Measurements from ENCODE around the gene PRAMEF5.
"Not testable (repeated sequence)": the region's sequence is repeated elsewhere in the genome, so short reads cannot be mapped to it uniquely, and the experiment has no call there.

The PRAMEF5 gene

DNA sequence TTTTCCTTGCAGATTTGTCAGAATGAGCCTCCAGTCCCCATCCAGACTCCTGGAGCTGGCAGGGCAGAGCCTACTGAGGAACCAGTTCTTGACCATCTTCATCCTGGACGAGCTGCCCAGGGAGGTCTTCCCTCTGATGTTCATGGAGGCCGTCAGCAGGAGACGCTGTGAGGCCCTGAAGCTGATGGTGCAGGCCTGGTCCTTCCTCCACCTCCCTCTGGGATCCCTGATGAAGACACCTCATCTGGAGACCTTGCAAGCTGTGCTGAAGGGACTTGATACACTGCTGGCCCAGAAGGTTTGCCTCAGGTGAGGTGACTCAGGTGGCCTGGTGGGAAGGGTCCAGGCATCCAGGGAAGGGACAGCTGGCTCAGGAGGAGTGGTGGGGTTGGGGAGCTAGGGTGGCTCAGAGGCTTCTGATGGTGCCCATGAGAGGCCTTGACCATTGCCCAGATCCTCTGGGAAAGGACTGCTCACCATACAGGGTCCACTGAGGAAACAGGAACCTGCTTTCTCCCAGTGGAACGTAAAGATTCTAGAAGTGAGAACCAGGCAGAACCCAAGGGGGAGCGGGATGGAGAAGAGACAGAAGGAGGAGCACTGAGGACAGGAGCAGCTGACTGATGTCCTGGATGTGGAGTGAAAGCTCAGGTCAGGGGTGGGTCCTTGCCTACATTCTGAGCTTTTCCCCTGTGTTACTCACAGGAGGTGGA is 8.0 kb upstream of the PRAMEF5 start:
- H3K27ac ChIP-seq, result not testable (repeated sequence)

GRCh38 chr1:13246554-13246871 is 7.5 kb upstream of the PRAMEF5 start:
- not testable (repeated sequence) for H3K27ac ChIP-seq

- not testable (repeated sequence) for H3K27ac ChIP-seq
These were observed 6.9 kb upstream of the PRAMEF5 start for GRCh38 chr1:13247122-13247521.

DNA sequence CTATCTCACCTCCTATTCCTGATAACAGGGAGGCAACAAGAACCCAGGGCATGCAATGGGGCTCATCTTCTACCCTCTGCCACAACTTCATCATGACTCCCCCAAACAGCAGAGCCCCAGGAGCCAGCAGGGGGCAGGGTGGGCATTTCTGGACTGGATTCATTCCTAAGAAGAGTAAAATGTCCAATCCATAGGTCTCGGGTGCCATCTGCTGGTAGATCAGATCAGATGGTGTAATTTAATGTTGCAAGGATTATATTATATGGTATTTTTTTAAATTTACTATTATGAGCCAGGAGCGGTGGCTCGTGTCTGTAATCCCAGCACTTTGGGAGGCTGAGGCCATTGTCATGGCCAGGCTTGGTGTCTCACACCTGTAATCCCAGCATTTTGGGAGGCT is 11.1 kb downstream of the PRAMEF5 start:
- not testable (repeated sequence) for H3K27ac ChIP-seq

DNA sequence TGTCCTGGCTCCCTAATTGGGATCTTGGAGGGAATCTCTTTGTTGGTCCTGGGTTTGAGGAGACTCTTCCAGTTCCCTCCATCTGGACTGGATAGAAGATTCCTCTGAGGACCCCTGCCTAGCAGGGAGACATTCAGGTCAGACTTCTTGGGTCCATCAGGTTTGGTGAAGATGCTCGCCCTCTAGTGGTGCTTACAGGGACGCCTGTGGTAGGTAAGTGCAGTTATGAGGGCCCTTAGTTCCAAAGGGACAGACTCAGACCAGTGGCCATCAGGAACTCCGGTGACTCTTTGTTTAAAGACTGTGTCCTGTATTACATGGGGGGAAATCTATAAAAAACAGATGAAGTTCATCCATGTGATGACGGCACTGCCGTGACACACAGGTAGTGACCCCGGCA is 23.0 kb downstream of the PRAMEF5 start:
- not testable (repeated sequence) for H3K27ac ChIP-seq

DNA sequence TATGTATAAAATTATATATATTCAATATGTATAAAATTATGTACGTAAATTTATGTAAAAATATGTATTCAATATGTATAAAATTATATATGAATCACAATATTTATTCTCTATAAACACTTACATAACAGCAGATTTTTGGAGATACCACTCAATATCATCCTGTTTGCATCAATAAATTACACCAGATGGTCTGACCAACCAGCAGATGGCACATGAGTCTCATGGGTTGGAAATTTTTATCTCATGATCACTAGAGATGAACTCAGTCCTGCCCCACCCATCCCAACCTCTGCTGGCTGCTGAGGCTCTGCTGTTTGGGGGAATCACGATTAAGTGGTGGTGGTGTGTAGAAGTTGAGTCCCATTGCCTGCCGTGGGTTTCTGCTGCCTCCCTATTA is 25.6 kb downstream of the PRAMEF5 start:
- H3K27ac ChIP-seq, result not testable (repeated sequence)

DNA sequence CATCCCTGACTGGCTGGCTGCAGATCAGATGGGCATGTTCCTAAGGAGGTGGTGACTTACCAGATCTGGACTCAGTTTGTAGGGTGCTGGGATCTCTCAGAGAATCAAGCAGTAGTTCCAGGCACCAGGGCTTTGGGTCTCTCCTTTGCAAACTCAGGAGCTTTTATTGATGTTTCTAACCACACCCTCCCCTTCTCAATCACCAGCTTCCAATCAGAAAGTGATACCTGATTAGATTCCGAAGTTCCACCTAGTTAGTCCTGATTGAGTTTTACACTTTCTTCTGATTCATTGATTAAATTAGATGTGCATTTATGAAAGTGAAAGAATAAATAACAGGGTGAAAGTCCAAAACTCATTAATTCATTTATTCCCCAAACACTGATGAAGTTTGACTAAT is 31.0 kb downstream of the PRAMEF5 start, which contains the start of gene PRAMEF8:
Gene PRAMEF8, minus strand, starts transcription at position 101 of the 400 bp plus-strand sequence. CDS start 1,046 bp downstream, outside the sequence.
- H3K27ac ChIP-seq, result not testable (repeated sequence)

GRCh38 chr1:13289030-13289429 is 35.0 kb downstream of the PRAMEF5 start:
- not testable (repeated sequence) for H3K27ac ChIP-seq

DNA sequence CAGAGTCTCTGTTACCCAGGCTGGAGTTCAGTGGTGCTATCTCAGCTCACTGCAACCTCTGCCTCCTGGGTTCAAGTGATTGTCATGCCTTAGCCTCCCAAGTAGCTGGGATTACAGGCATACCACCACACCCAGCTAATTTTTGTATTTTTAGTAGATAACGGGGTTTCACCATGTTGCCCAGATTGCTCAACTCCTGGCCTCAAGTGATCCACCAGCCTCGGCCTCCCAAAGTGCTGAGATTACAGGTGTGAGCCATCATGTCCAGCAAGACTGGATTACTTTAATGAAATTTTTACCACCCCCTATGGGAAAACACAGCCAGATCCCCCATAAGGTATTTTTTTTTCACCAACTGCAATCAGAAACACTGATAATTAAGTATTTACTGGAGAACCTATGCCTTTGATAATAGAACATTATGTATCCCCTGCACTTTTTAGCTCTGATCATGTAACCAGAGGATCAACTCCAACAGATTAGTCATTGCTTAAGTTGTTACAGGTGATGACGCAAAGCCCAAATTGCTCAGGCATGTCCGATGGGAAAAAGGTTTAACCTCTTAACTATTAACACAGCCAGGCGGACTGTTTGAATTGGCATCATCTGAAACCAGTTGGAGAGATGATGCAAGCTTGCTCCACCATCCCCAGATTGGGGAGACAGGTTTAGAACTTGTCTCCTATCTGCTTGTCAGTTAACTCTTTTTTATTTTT is 43.4 kb downstream of the PRAMEF5 start:
- not testable (repeated sequence) for H3K27ac ChIP-seq

- not testable (repeated sequence) for H3K27ac ChIP-seq
These were observed 44.7 kb downstream of the PRAMEF5 start for GRCh38 chr1:13298699-13299098.

DNA sequence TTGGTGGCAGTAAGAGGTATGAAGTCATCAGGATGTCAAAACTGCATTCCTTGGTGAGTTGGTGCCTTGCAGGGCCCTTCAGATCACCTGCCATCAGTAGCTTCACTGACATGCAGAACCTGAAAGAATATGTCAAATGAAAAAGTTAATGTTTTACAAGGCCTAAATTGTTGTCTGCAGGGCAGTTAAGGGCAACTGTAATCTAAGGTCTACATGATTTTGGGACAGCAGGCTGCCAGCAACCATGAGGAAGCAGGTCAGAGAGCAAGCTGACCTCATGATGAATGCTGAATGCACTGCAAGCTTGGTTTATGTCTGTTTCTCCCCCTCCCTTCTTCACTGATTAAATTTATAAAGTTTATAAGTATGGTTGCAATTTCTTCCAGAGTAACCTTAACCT is 48.2 kb downstream of the PRAMEF5 start:
- H3K27ac ChIP-seq, result not testable (repeated sequence)

DNA sequence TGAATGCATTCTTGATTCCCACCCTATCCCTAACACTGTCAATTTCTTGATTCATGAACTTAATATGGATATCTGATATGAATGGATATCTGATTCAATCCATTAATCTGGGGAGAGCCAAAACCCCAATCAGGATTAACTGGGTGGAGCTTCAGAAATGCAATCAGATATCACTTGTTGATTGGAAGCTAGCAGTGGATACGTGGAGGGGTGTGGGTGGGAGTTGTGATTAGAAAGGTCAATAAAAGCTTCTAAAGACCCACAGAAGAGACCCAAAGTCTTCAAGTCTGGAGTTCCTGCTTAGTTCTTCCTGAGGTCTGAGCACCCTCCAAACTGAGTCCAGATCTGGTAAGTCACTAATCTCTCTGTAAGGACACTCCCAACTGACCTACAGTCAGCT is 49.2 kb downstream of the PRAMEF5 start, which contains the start of gene PRAMEF33:
Gene PRAMEF33, plus strand, starts transcription at position 301 of the 400 bp plus-strand sequence. CDS start 2,416 bp downstream, outside the sequence.
- not testable (repeated sequence) for H3K27ac ChIP-seq

Measured in C4-2B (cell line).